ENCODE results near the gene WDR38. TPM values are rescaled to one million over a fixed set of nuclear protein-coding genes. Genes with fewer than 3 reads are reported as not detected.

WDR38 gene
- polyA plus RNA-seq, 1 of the 3 experiments (the other 2 are of a cell fraction), result not detected

DNA sequence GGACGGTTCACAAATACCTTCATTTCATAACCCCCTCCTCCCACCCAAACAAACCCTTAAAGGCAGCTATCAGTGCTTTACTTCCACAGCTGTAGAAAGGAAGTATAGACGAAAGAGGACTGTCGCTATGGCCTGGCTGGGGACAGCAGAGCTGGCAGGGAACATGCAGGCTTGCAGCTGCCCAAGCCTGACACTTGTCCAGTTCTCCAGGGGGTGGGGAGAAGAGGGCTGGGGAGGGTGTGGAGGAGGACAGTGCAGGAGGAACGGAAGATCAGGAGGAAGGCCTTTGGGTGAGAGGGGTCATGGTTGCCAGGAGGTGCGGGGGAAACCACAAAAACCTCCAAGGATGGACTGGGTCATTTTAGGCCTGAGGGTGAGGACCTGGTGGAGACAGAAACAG lies 34.6 kb downstream of the WDR38 start (continued):
- TF ChIP-seq, protein P1, sequence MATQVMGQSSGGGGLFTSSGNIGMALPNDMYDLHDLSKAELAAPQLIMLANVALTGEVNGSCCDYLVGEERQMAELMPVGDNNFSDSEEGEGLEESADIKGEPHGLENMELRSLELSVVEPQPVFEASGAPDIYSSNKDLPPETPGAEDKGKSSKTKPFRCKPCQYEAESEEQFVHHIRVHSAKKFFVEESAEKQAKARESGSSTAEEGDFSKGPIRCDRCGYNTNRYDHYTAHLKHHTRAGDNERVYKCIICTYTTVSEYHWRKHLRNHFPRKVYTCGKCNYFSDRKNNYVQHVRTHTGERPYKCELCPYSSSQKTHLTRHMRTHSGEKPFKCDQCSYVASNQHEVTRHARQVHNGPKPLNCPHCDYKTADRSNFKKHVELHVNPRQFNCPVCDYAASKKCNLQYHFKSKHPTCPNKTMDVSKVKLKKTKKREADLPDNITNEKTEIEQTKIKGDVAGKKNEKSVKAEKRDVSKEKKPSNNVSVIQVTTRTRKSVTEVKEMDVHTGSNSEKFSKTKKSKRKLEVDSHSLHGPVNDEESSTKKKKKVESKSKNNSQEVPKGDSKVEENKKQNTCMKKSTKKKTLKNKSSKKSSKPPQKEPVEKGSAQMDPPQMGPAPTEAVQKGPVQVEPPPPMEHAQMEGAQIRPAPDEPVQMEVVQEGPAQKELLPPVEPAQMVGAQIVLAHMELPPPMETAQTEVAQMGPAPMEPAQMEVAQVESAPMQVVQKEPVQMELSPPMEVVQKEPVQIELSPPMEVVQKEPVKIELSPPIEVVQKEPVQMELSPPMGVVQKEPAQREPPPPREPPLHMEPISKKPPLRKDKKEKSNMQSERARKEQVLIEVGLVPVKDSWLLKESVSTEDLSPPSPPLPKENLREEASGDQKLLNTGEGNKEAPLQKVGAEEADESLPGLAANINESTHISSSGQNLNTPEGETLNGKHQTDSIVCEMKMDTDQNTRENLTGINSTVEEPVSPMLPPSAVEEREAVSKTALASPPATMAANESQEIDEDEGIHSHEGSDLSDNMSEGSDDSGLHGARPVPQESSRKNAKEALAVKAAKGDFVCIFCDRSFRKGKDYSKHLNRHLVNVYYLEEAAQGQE (IDR thresholded peaks at IDR 0.05; ENCODE audit: low read depth, low read length), result no peak
- TF ChIP-seq, protein P2, sequence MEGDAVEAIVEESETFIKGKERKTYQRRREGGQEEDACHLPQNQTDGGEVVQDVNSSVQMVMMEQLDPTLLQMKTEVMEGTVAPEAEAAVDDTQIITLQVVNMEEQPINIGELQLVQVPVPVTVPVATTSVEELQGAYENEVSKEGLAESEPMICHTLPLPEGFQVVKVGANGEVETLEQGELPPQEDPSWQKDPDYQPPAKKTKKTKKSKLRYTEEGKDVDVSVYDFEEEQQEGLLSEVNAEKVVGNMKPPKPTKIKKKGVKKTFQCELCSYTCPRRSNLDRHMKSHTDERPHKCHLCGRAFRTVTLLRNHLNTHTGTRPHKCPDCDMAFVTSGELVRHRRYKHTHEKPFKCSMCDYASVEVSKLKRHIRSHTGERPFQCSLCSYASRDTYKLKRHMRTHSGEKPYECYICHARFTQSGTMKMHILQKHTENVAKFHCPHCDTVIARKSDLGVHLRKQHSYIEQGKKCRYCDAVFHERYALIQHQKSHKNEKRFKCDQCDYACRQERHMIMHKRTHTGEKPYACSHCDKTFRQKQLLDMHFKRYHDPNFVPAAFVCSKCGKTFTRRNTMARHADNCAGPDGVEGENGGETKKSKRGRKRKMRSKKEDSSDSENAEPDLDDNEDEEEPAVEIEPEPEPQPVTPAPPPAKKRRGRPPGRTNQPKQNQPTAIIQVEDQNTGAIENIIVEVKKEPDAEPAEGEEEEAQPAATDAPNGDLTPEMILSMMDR (IDR thresholded peaks at IDR 0.05), result no peak

DNA sequence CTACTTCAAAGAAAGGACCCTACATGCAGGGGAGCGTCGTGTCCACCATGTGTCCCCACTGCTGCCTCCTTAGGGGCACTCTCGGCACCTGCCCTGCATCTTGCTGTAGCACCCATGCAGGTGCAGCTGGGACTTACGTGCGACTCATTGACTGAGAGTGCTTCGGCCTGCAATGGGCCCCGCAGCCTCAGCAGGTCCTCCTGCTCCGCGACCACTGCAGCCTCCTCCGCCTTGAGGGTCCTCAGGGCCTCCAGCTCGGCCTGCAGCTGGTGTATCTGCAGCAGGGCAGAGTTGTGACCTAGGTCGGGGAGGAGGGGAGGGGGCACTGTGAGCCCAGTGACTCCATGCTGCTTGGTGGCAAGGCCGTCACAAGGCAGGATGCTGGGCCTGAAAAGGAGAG lies 35.7 kb downstream of the WDR38 start:
- 94% methylated on average over 7 of the region's 13 CpGs for whole genome bisulfite sequencing (ENCODE audit: low lambda C conversion rate)

More for the DNA sequence above, 35.7 kb downstream of the WDR38 start:
- H2AFZ ChIP-seq (ENCODE audit: low read depth), result no peak overlapping the region
- TF ChIP-seq RFX5 (IDR thresholded peaks at IDR 0.05; ENCODE audit: low read length), result no peak
- TF ChIP-seq TAF1 (IDR thresholded peaks at IDR 0.05; ENCODE audit: borderline replicate concordance, low read depth, low read length), result no peak
- TF ChIP-seq, protein P3, sequence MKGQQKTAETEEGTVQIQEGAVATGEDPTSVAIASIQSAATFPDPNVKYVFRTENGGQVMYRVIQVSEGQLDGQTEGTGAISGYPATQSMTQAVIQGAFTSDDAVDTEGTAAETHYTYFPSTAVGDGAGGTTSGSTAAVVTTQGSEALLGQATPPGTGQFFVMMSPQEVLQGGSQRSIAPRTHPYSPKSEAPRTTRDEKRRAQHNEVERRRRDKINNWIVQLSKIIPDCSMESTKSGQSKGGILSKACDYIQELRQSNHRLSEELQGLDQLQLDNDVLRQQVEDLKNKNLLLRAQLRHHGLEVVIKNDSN (IDR thresholded peaks at IDR 0.05; ENCODE audit: borderline replicate concordance, low read depth), result no peak
- no peak for TF ChIP-seq MXI1 (IDR thresholded peaks at IDR 0.05; ENCODE audit: low read depth, low read length)
- no peak for TF ChIP-seq ELF1 (IDR thresholded peaks at IDR 0.05)
- TF ChIP-seq, protein P4, sequence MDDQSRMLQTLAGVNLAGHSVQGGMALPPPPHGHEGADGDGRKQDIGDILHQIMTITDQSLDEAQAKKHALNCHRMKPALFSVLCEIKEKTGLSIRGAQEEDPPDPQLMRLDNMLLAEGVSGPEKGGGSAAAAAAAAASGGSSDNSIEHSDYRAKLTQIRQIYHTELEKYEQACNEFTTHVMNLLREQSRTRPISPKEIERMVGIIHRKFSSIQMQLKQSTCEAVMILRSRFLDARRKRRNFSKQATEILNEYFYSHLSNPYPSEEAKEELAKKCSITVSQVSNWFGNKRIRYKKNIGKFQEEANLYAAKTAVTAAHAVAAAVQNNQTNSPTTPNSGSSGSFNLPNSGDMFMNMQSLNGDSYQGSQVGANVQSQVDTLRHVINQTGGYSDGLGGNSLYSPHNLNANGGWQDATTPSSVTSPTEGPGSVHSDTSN (IDR thresholded peaks at IDR 0.05), result no peak
- TF ChIP-seq MEF2A (IDR thresholded peaks at IDR 0.05; ENCODE audit: borderline replicate concordance, low read depth), result no peak
- no peak for TF ChIP-seq FOXM1 (IDR thresholded peaks at IDR 0.05; ENCODE audit: low read depth)
- TF ChIP-seq, protein P5, sequence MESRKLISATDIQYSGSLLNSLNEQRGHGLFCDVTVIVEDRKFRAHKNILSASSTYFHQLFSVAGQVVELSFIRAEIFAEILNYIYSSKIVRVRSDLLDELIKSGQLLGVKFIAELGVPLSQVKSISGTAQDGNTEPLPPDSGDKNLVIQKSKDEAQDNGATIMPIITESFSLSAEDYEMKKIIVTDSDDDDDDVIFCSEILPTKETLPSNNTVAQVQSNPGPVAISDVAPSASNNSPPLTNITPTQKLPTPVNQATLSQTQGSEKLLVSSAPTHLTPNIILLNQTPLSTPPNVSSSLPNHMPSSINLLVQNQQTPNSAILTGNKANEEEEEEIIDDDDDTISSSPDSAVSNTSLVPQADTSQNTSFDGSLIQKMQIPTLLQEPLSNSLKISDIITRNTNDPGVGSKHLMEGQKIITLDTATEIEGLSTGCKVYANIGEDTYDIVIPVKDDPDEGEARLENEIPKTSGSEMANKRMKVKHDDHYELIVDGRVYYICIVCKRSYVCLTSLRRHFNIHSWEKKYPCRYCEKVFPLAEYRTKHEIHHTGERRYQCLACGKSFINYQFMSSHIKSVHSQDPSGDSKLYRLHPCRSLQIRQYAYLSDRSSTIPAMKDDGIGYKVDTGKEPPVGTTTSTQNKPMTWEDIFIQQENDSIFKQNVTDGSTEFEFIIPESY (IDR thresholded peaks at IDR 0.05; ENCODE audit: borderline replicate concordance, low read depth), result no peak
- TF ChIP-seq YY1 (IDR thresholded peaks at IDR 0.05; ENCODE audit: low read depth), result no peak
- TF ChIP-seq, protein P1 (IDR thresholded peaks at IDR 0.05; ENCODE audit: low read depth, low read length), result no peak
- TF ChIP-seq FOSL2 (IDR thresholded peaks at IDR 0.05; ENCODE audit: borderline replicate concordance, low read depth), result no peak
- TF ChIP-seq, protein P6, sequence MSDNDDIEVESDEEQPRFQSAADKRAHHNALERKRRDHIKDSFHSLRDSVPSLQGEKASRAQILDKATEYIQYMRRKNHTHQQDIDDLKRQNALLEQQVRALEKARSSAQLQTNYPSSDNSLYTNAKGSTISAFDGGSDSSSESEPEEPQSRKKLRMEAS (IDR thresholded peaks at IDR 0.05; ENCODE audit: low read depth), result no peak
- TF ChIP-seq RXRA (IDR thresholded peaks at IDR 0.05; ENCODE audit: borderline replicate concordance, low read depth), result no peak
- TF ChIP-seq FOXJ3 (CRISPR knock-in tag; IDR thresholded peaks at IDR 0.05), result no peak
- TF ChIP-seq SIN3A (IDR thresholded peaks at IDR 0.05; ENCODE audit: borderline replicate concordance, low read depth, low read length), result no peak
- POLR2A ChIA-PET, result no interaction called here
- no peak overlapping the region for H3K9ac ChIP-seq
- no peaks in the 10 kb centered on the region for H3K9me2 ChIP-seq
- CTCF ChIA-PET, result interaction anchor here (1.7 kb wide), 1 partner anchor 11 kb away, joined by 5 read pairs; no protein-coding TSS in a partner anchor
- no peaks in the 10 kb centered on the region for H3K9me3 ChIP-seq
- H3K27me3 ChIP-seq (ENCODE audit: insufficient read depth), result no peaks in the 10 kb centered on the region
- no peaks in the 10 kb centered on the region for H3K79me2 ChIP-seq (ENCODE audit: insufficient read depth)
- H3F3A ChIP-seq (replicated peaks; ENCODE audit: insufficient read depth), result no peaks in the 10 kb centered on the region
- no peaks in the 10 kb centered on the region for H4K20me1 ChIP-seq (ENCODE audit: insufficient read depth)
- H3K27ac ChIP-seq (ENCODE audit: low read depth in 2 of 2, low read length in 1 of 2), result no peak overlapping the region
- peaks cover 9 to 55% of the 10 kb centered on the region in 2 experiments for H3K36me3 ChIP-seq (replicated peaks in 1 of 2; ENCODE audit: control insufficient read depth in 1 of 2, insufficient read depth in 2 of 2, low read length in 1 of 2)
- H3K4me3 ChIP-seq (ENCODE audit: low read depth in 2 of 2, low read length in 1 of 2), result no peak overlapping the region
- no peak for DNase-seq
- no peak overlapping the region for H3K4me2 ChIP-seq
- H3K4me1 ChIP-seq (ENCODE audit: control insufficient read depth in 1 of 2, insufficient read depth in 2 of 2, low read depth in 1 of 2, low read length in 1 of 2), result no peaks in the 10 kb centered on the region
